ENCODE data around the gene SNAP25. TPM values are rescaled to one million over a fixed set of nuclear protein-coding genes. Genes with fewer than 3 reads are reported as not detected.

The SNAP25 gene
- total RNA-seq, 1 experiment from 2014 or later: not detected

GRCh38 chr20:10247440-10247839 lies 28.8 kb downstream of the SNAP25 start:
- H4K20me1 ChIP-seq (ENCODE audit: insufficient read depth, low read depth, low read length): no peaks in the 10 kb centered on the region
- H3K79me2 ChIP-seq (ENCODE audit: low read length): no peaks in the 10 kb centered on the region
- H3K36me3 ChIP-seq (ENCODE audit: insufficient read depth, low read length): no peaks in the 10 kb centered on the region
- no peak overlapping the region for H2AFZ ChIP-seq (ENCODE audit: low read length)
- H3K27me3 ChIP-seq (ENCODE audit: low read length): no peaks in the 10 kb centered on the region
- H3K9me2 ChIP-seq (replicated peaks; ENCODE audit: insufficient read depth, low read length): no peaks in the 10 kb centered on the region
- no peak overlapping the region for H3K4me2 ChIP-seq (ENCODE audit: low read depth, low read length, poor library complexity, severe bottlenecking)
- no peak overlapping the region for H3K27ac ChIP-seq (ENCODE audit: low read length)
- no peak overlapping the region for H3K4me3 ChIP-seq (ENCODE audit: low read length)
- H3K4me1 ChIP-seq (ENCODE audit: low read length): no peaks in the 10 kb centered on the region
- H3K9me3 ChIP-seq (ENCODE audit: low read length): no peaks in the 10 kb centered on the region
- no peak overlapping the region for H3K9ac ChIP-seq (ENCODE audit: low read length)
- DNase-seq: no peak

- no peak for DNase-seq
- H3K9me2 ChIP-seq (replicated peaks; ENCODE audit: insufficient read depth, low read length): no peaks in the 10 kb centered on the region
- H3K79me2 ChIP-seq (ENCODE audit: low read length): no peaks in the 10 kb centered on the region
- no peak overlapping the region for H3K27ac ChIP-seq (ENCODE audit: low read length)
- no peaks in the 10 kb centered on the region for H3K9me3 ChIP-seq (ENCODE audit: low read length)
- H2AFZ ChIP-seq (ENCODE audit: low read length): no peak overlapping the region
- no peaks in the 10 kb centered on the region for H3K36me3 ChIP-seq (ENCODE audit: insufficient read depth, low read length)
- H3K9ac ChIP-seq (ENCODE audit: low read length): no peak overlapping the region
- no peaks in the 10 kb centered on the region for H3K27me3 ChIP-seq (ENCODE audit: low read length)
- H4K20me1 ChIP-seq (ENCODE audit: insufficient read depth, low read depth, low read length): no peaks in the 10 kb centered on the region
- no peak overlapping the region for H3K4me2 ChIP-seq (ENCODE audit: low read depth, low read length, poor library complexity, severe bottlenecking)
- no peak overlapping the region for H3K4me3 ChIP-seq (ENCODE audit: low read length)
- H3K4me1 ChIP-seq (ENCODE audit: low read length): no peaks in the 10 kb centered on the region
Observed at GRCh38 chr20:10249048-10249770, 30.6 kb downstream of the SNAP25 start.

GRCh38 chr20:10249822-10250221 lies 31.2 kb downstream of the SNAP25 start:
- Histone ChIP-seq H3K27me3 (ENCODE audit: low read length) (no peaks in the 10 kb centered on the region), H3K36me3 (ENCODE audit: insufficient read depth, low read length) (no peaks in the 10 kb centered on the region), H3K79me2 (ENCODE audit: low read length) (no peaks in the 10 kb centered on the region), H4K20me1 (ENCODE audit: insufficient read depth, low read depth, low read length) (no peaks in the 10 kb centered on the region), H3K4me2 (ENCODE audit: low read depth, low read length, poor library complexity, severe bottlenecking) (no peak overlapping the region), H3K9ac (ENCODE audit: low read length) (no peak overlapping the region), H3K27ac (ENCODE audit: low read length) (no peak overlapping the region), H3K4me3 (ENCODE audit: low read length) (no peak overlapping the region), H3K9me3 (ENCODE audit: low read length) (no peaks in the 10 kb centered on the region), H3K9me2 (replicated peaks; ENCODE audit: insufficient read depth, low read length) (no peaks in the 10 kb centered on the region), H2AFZ (ENCODE audit: low read length) (no peak overlapping the region), H3K4me1 (ENCODE audit: low read length) (no peaks in the 10 kb centered on the region)
- no peak for DNase-seq

GRCh38 chr20:10250902-10251301 lies 32.3 kb downstream of the SNAP25 start:
- Histone ChIP-seq H3K4me2 (ENCODE audit: low read depth, low read length, poor library complexity, severe bottlenecking) (no peak overlapping the region), H3K27ac (ENCODE audit: low read length) (no peak overlapping the region), H3K36me3 (ENCODE audit: insufficient read depth, low read length) (no peaks in the 10 kb centered on the region), H2AFZ (ENCODE audit: low read length) (no peak overlapping the region), H4K20me1 (ENCODE audit: insufficient read depth, low read depth, low read length) (no peaks in the 10 kb centered on the region), H3K9ac (ENCODE audit: low read length) (no peak overlapping the region), H3K9me2 (replicated peaks; ENCODE audit: insufficient read depth, low read length) (no peaks in the 10 kb centered on the region), H3K27me3 (ENCODE audit: low read length) (no peaks in the 10 kb centered on the region), H3K79me2 (ENCODE audit: low read length) (no peaks in the 10 kb centered on the region), H3K4me3 (ENCODE audit: low read length) (no peak overlapping the region), H3K9me3 (ENCODE audit: low read length) (no peaks in the 10 kb centered on the region), H3K4me1 (ENCODE audit: low read length) (no peaks in the 10 kb centered on the region)
- no peak for DNase-seq

GRCh38 chr20:10253780-10254179 lies 35.1 kb downstream of the SNAP25 start:
- Histone ChIP-seq H3K79me2 (ENCODE audit: low read length) (no peaks in the 10 kb centered on the region), H3K9ac (ENCODE audit: low read length) (no peak overlapping the region), H3K9me2 (replicated peaks; ENCODE audit: insufficient read depth, low read length) (no peaks in the 10 kb centered on the region), H3K4me2 (ENCODE audit: low read depth, low read length, poor library complexity, severe bottlenecking) (no peak overlapping the region), H3K4me3 (ENCODE audit: low read length) (no peak overlapping the region), H3K27ac (ENCODE audit: low read length) (no peak overlapping the region), H3K4me1 (ENCODE audit: low read length) (no peaks in the 10 kb centered on the region), H3K36me3 (ENCODE audit: insufficient read depth, low read length) (no peaks in the 10 kb centered on the region), H2AFZ (ENCODE audit: low read length) (no peak overlapping the region), H3K9me3 (ENCODE audit: low read length) (no peaks in the 10 kb centered on the region), H3K27me3 (ENCODE audit: low read length) (no peaks in the 10 kb centered on the region), H4K20me1 (ENCODE audit: insufficient read depth, low read depth, low read length) (no peaks in the 10 kb centered on the region)
- DNase-seq: no peak

- Histone ChIP-seq H3K36me3 (ENCODE audit: insufficient read depth, low read length) (no peaks in the 10 kb centered on the region), H3K9me3 (ENCODE audit: low read length) (no peaks in the 10 kb centered on the region), H2AFZ (ENCODE audit: low read length) (no peak overlapping the region), H3K4me3 (ENCODE audit: low read length) (no peak overlapping the region), H3K4me1 (ENCODE audit: low read length) (no peaks in the 10 kb centered on the region), H3K9me2 (replicated peaks; ENCODE audit: insufficient read depth, low read length) (no peaks in the 10 kb centered on the region), H3K79me2 (ENCODE audit: low read length) (no peaks in the 10 kb centered on the region), H3K4me2 (ENCODE audit: low read depth, low read length, poor library complexity, severe bottlenecking) (no peak overlapping the region), H3K9ac (ENCODE audit: low read length) (no peak overlapping the region), H4K20me1 (ENCODE audit: insufficient read depth, low read depth, low read length) (no peaks in the 10 kb centered on the region), H3K27ac (ENCODE audit: low read length) (no peak overlapping the region), H3K27me3 (ENCODE audit: low read length) (no peaks in the 10 kb centered on the region)
- DNase-seq: no peak
Observed at GRCh38 chr20:10255846-10256245, 37.2 kb downstream of the SNAP25 start.

GRCh38 chr20:10259166-10259565 lies 40.5 kb downstream of the SNAP25 start:
- Histone ChIP-seq H3K9ac (ENCODE audit: low read length) (no peak overlapping the region), H3K79me2 (ENCODE audit: low read length) (no peaks in the 10 kb centered on the region), H3K4me2 (ENCODE audit: low read depth, low read length, poor library complexity, severe bottlenecking) (no peak overlapping the region), H4K20me1 (ENCODE audit: insufficient read depth, low read depth, low read length) (no peaks in the 10 kb centered on the region), H3K36me3 (ENCODE audit: insufficient read depth, low read length) (no peaks in the 10 kb centered on the region), H3K27ac (ENCODE audit: low read length) (no peak overlapping the region), H2AFZ (ENCODE audit: low read length) (no peak overlapping the region), H3K4me3 (ENCODE audit: low read length) (no peak overlapping the region), H3K9me2 (replicated peaks; ENCODE audit: insufficient read depth, low read length) (no peaks in the 10 kb centered on the region), H3K27me3 (ENCODE audit: low read length) (no peaks in the 10 kb centered on the region), H3K9me3 (ENCODE audit: low read length) (no peaks in the 10 kb centered on the region), H3K4me1 (ENCODE audit: low read length) (no peaks in the 10 kb centered on the region)
- DNase-seq: no peak

- H3K36me3 ChIP-seq (ENCODE audit: insufficient read depth, low read length): no peaks in the 10 kb centered on the region
- H3K27ac ChIP-seq (ENCODE audit: low read length): no peak overlapping the region
- no peaks in the 10 kb centered on the region for H3K4me1 ChIP-seq (ENCODE audit: low read length)
- H3K27me3 ChIP-seq (ENCODE audit: low read length): no peaks in the 10 kb centered on the region
- H3K9me3 ChIP-seq (ENCODE audit: low read length): no peaks in the 10 kb centered on the region
- no peaks in the 10 kb centered on the region for H3K9me2 ChIP-seq (replicated peaks; ENCODE audit: insufficient read depth, low read length)
- no peak overlapping the region for H2AFZ ChIP-seq (ENCODE audit: low read length)
- no peak overlapping the region for H3K9ac ChIP-seq (ENCODE audit: low read length)
- H3K4me3 ChIP-seq (ENCODE audit: low read length): no peak overlapping the region
- no peak for DNase-seq
- no peak overlapping the region for H3K4me2 ChIP-seq (ENCODE audit: low read depth, low read length, poor library complexity, severe bottlenecking)
- no peaks in the 10 kb centered on the region for H3K79me2 ChIP-seq (ENCODE audit: low read length)
- H4K20me1 ChIP-seq (ENCODE audit: insufficient read depth, low read depth, low read length): no peaks in the 10 kb centered on the region
Observed at GRCh38 chr20:10260316-10260715, 41.7 kb downstream of the SNAP25 start.
